CD4-positive, alpha-beta T cell (primary cell): ENCODE data around the gene VCAN. TPM values are rescaled to one million over a fixed set of nuclear protein-coding genes. Genes with fewer than 3 reads are reported as not detected.

Experiments
- ATAC-seq: fragments of 200-7000 bp; cut with Tn5 transposase; one replicate; pipeline ENCODE4 v1.10.0; 2022; ENCODE audit warnings: mild to moderate bottlenecking; ENCODE audit not compliant: poor library complexity
- CTCF ChIA-PET: fragments of 350-600 bp; sonication (Branson Sonifier 250); formaldehyde crosslinking; loops from one replicate; lab custom pipeline; 2021; ENCODE audit warnings: antibody characterized with exemption, inconsistent platforms; lab: Charles Lee
- POLR2A ChIA-PET: fragments of 350-600 bp; sonication (Branson Sonifier 250); formaldehyde crosslinking; loops from one replicate; lab custom pipeline; 2021; ENCODE audit warnings: antibody characterized with exemption, inconsistent platforms; lab: Charles Lee
- DNase-seq, 14 experiments: peaks; one replicate each; pipeline ENCODE4 v3.0.0-alpha.2; 2013 to 2020; ENCODE audit warnings: mixed read lengths in 2 of 14
- H3K27ac ChIP-seq, 2 donors: one replicate each; pipeline versions ENCODE4 v1.5.1 to v1.7.0; 2013; ENCODE audit warnings: low read length in 2 of 2, low read depth in 1 of 2, mild to moderate bottlenecking in 1 of 2
- H3K27me3 ChIP-seq, 2 experiments: 1 replicate in 1 of 2; 2 replicates in 1 of 2; pipeline versions ENCODE4 v1.6.1 to v1.7.0; 2013; ENCODE audit warnings: low read length in 2 of 2, control low read depth in 1 of 2, mild to moderate bottlenecking in 1 of 2, moderate library complexity in 1 of 2; ENCODE audit not compliant: insufficient read depth in 2 of 2, control insufficient read depth in 1 of 2
- H3K36me3 ChIP-seq: one replicate; pipeline ENCODE4 v1.6.1; 2013; ENCODE audit warnings: low read length, control low read depth; ENCODE audit not compliant: insufficient read depth
- H3K4me1 ChIP-seq: one replicate; pipeline ENCODE4 v1.6.1; 2013; ENCODE audit warnings: low read length, control low read depth; ENCODE audit not compliant: insufficient read depth
- H3K4me3 ChIP-seq: one replicate; pipeline ENCODE4 v1.5.1; 2013; ENCODE audit warnings: mild to moderate bottlenecking, low read length, moderate library complexity
- H3K9me3 ChIP-seq, 2 experiments: 1 replicate in 1 of 2; 2 replicates in 1 of 2; pipeline versions ENCODE4 v1.6.1 to v1.7.0; 2013; ENCODE audit warnings: low read length in 2 of 2, mild to moderate bottlenecking in 2 of 2, control low read depth in 1 of 2, moderate library complexity in 1 of 2; ENCODE audit not compliant: control insufficient read depth in 1 of 2, insufficient read depth in 1 of 2
- H3K27ac Mint-ChIP-seq: one replicate; pipeline ENCODE4 v1.8.0; 2020; ENCODE audit warnings: mixed read lengths
- H3K27me3 Mint-ChIP-seq: one replicate; pipeline ENCODE4 v1.8.0; 2021; ENCODE audit warnings: mixed read lengths
- H3K36me3 Mint-ChIP-seq: one replicate; pipeline ENCODE4 v1.8.0; 2021; ENCODE audit warnings: low read depth, mixed read lengths
- H3K4me1 Mint-ChIP-seq: one replicate; pipeline ENCODE4 v1.8.0; 2021; ENCODE audit warnings: low read depth, mixed read lengths
- H3K4me3 Mint-ChIP-seq: one replicate; pipeline ENCODE4 v1.8.0; 2020; ENCODE audit warnings: mild to moderate bottlenecking, mixed read lengths
- H3K9me3 Mint-ChIP-seq: one replicate; pipeline ENCODE4 v1.8.0; 2020; ENCODE audit warnings: mixed read lengths
- intact Hi-C, 2 experiments: fragments of 100-400 bp; cut with DNase I in 1 of 2; cut with micrococcal nuclease in 1 of 2; formaldehyde crosslinking; loops; one replicate each; pipeline versions ENCODE4 v1.15.1 to v1.9.0; 2023 to 2025; cut with DNase I, micrococcal nuclease
- total RNA-seq, 174 experiments: library from RNA in 2 of 174; stranded (reverse) in 2 of 174; gene quantifications; one replicate each; pipeline ENCODE4 v1.2.3 and lab custom pipeline; 2021 to 2026
- TF ChIP-seq, protein P1 (sequence below): fragments of 200-600 bp; IDR thresholded peaks from one replicate; pipeline ENCODE4 v1.8.0; 2022; ENCODE audit warnings: antibody characterized with exemption, mild to moderate bottlenecking

Gene VCAN
- total RNA-seq, 2 experiments from 2014 or later = 6.4 to 7.1 TPM

GRCh38 chr5:83509540-83509939, 38.0 kb downstream of the VCAN start:
- no peak overlapping the region for H3K4me3 ChIP-seq
- DNase-seq (no peak), ATAC-seq (no peak)
- no peaks in the 10 kb centered on the region for H3K36me3 ChIP-seq
- ChIA-PET POLR2A (interaction anchor here (0.6 kb wide), 1 partner anchor 1057 kb away, joined by 3 read pairs; no protein-coding TSS in a partner anchor), CTCF (no interaction called here)
- Mint-ChIP-seq H3K36me3 (no peaks in the 10 kb centered on the region), H3K4me3 (no peak overlapping the region), H3K27ac (no peak overlapping the region), H3K4me1 (no peaks in the 10 kb centered on the region), H3K27me3 (peaks cover 17% of the 10 kb centered on the region), H3K9me3 (peaks cover 2% of the 10 kb centered on the region)
- no peaks in the 10 kb centered on the region for H3K27me3 ChIP-seq
- H3K4me1 ChIP-seq = no peaks in the 10 kb centered on the region
- TF ChIP-seq, protein P1, sequence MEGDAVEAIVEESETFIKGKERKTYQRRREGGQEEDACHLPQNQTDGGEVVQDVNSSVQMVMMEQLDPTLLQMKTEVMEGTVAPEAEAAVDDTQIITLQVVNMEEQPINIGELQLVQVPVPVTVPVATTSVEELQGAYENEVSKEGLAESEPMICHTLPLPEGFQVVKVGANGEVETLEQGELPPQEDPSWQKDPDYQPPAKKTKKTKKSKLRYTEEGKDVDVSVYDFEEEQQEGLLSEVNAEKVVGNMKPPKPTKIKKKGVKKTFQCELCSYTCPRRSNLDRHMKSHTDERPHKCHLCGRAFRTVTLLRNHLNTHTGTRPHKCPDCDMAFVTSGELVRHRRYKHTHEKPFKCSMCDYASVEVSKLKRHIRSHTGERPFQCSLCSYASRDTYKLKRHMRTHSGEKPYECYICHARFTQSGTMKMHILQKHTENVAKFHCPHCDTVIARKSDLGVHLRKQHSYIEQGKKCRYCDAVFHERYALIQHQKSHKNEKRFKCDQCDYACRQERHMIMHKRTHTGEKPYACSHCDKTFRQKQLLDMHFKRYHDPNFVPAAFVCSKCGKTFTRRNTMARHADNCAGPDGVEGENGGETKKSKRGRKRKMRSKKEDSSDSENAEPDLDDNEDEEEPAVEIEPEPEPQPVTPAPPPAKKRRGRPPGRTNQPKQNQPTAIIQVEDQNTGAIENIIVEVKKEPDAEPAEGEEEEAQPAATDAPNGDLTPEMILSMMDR = no peak
- H3K9me3 ChIP-seq = peaks cover 0 to 7% of the 10 kb centered on the region in 2 experiments
- intact Hi-C loops = no loop called here
- no peak overlapping the region for H3K27ac ChIP-seq

DNA sequence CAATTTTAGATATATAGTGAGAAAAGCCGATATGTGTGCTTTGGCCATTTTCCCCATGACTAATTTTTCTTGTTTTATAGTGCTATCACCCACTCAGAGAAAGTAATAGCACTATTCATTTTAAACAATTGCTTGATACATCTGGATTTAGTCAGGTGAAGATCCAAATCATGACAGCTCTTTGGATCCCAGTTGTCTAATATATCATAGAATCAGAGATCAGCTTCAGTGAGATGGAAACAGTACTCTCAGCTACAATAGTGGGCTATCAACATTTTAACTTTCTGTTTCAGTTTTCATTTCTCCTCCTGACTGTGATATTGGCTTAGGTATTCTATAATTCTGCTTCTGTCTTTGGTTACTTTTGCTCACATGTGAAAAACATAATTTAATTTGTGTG, 38.7 kb downstream of the VCAN start:
- intact Hi-C loops = no loop called here
- H3K9me3 Mint-ChIP-seq = peaks cover 2% of the 10 kb centered on the region
- H3K9me3 ChIP-seq = peaks cover 0 to 7% of the 10 kb centered on the region in 2 experiments
- peaks cover 11% of the 10 kb centered on the region for H3K27me3 Mint-ChIP-seq
- no peak overlapping the region for H3K27ac Mint-ChIP-seq
- no peak overlapping the region for H3K4me3 Mint-ChIP-seq
- peaks cover 0 to under 1% of the 10 kb centered on the region in 2 experiments for H3K27me3 ChIP-seq
- no peaks in the 10 kb centered on the region for H3K4me1 Mint-ChIP-seq
- DNase-seq (no peak), ATAC-seq (no peak)
- TF ChIP-seq, protein P1 = no peak
- ChIA-PET POLR2A (no interaction called here), CTCF (no interaction called here)
- H3K4me1 ChIP-seq = no peaks in the 10 kb centered on the region
- no peak overlapping the region for H3K4me3 ChIP-seq
- H3K27ac ChIP-seq = no peak overlapping the region
- no peaks in the 10 kb centered on the region for H3K36me3 ChIP-seq
- H3K36me3 Mint-ChIP-seq = no peaks in the 10 kb centered on the region

DNA sequence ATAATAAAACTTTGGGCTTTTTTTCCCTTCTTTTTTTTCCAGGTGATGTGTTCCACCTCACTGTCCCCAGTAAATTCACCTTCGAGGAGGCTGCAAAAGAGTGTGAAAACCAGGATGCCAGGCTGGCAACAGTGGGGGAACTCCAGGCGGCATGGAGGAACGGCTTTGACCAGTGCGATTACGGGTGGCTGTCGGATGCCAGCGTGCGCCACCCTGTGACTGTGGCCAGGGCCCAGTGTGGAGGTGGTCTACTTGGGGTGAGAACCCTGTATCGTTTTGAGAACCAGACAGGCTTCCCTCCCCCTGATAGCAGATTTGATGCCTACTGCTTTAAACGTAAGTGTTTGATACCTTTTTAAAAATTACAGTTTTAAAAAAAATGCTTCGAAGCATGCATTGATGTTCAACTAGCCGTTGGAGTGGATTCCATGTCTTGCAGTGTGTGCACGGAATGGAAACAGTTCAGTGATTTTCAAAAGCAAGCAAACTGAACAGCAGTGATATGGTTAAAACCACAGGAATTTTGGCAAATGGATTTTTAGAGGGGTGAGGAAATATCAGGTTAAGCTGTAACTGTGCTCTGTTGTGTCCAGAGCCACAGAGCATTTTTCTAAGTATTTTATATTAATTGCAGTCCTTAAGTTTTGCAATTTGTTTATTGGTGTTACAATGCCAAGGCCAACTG, 40.7 kb downstream of the VCAN start:
- intact Hi-C loops = no loop called here
- TF ChIP-seq, protein P1 = no peak

More for the DNA sequence above, 40.7 kb downstream of the VCAN start:
- Mint-ChIP-seq H3K36me3 (no peaks in the 10 kb centered on the region), H3K9me3 (no peaks in the 10 kb centered on the region), H3K4me1 (no peaks in the 10 kb centered on the region), H3K27ac (no peak overlapping the region), H3K4me3 (no peak overlapping the region), H3K27me3 (peaks cover 7% of the 10 kb centered on the region)
- H3K27ac ChIP-seq = no peak overlapping the region
- no peak for ATAC-seq
- H3K4me3 ChIP-seq = no peak overlapping the region
- no peaks in the 10 kb centered on the region for H3K36me3 ChIP-seq
- H3K9me3 ChIP-seq = no peaks in the 10 kb centered on the region
- POLR2A ChIA-PET = no interaction called here
- H3K4me1 ChIP-seq = no peaks in the 10 kb centered on the region
- no peak for DNase-seq
- peaks cover 0 to 5% of the 10 kb centered on the region in 2 experiments for H3K27me3 ChIP-seq
- CTCF ChIA-PET = no interaction called here
